ENCODE results near the gene CEACAM6. TPM values are rescaled to one million over a fixed set of nuclear protein-coding genes. Genes with fewer than 3 reads are reported as not detected.

CEACAM6 gene
- total RNA-seq, 1 experiment from 2014 or later: 0.21 TPM

- Histone ChIP-seq H3K4me3 (ENCODE audit: low read depth in 2 of 2, low read length in 2 of 2) (no peak overlapping the region), H3K36me3 (ENCODE audit: control insufficient read depth, insufficient read depth, low read length) (no peaks in the 10 kb centered on the region), H3K9me3 (ENCODE audit: control insufficient read depth, insufficient read depth, low read depth, low read length) (no peaks in the 10 kb centered on the region), H3K4me1 (ENCODE audit: control insufficient read depth, insufficient read depth, low read length) (no peaks in the 10 kb centered on the region), H3K27ac (ENCODE audit: low read length) (no peak overlapping the region), H3K27me3 (ENCODE audit: control insufficient read depth, insufficient read depth, low read length) (no peaks in the 10 kb centered on the region; the same call in 1 of the 2 replicates)
- no peak for TF ChIP-seq POLR2AphosphoS5 (IDR thresholded peaks at IDR 0.05; ENCODE audit: low read depth, low read length)
- TF ChIP-seq SIN3A (IDR thresholded peaks at IDR 0.05; ENCODE audit: borderline replicate concordance, insufficient read depth, low read depth, low read length): no peak
- no peak for TF ChIP-seq CTCF (IDR thresholded peaks at IDR 0.05)
- no peak for TF ChIP-seq REST (IDR thresholded peaks at IDR 0.05; ENCODE audit: insufficient read depth in 1 of 2, low read depth in 2 of 2, low read length in 1 of 2)
- ChIA-PET CTCF (interaction anchor here (1.0 to 2.0 kb wide), 2 partner anchors 39 to 104 kb away, joined by 3 to 11 read pairs; no protein-coding TSS in a partner anchor), POLR2A (no interaction called here)
- intact Hi-C loops (cut with micrococcal nuclease; ENCODE audit: unreplicated experiment): loop anchor here (2.0 to 5.0 kb wide), 2 partner anchors 39 to 103 kb away; no protein-coding TSS in a partner anchor
- no peak for DNase-seq (ENCODE audit: low read depth, low spot score)
- in situ Hi-C loops (cut with HindIII; ENCODE audit: low pct_unique_long_range_greater_than_20kb, low sequenced_read_pairs): no loop called here
- no TSS peak for BruUV-seq (replicated peaks)
- no peak for ATAC-seq
Measured at GRCh38 chr19:41745756-41746155, 9.6 kb upstream of the CEACAM6 start.

GRCh38 chr19:41746593-41747227 lies 8.6 kb upstream of the CEACAM6 start:
- Histone ChIP-seq H3K4me1 (ENCODE audit: control insufficient read depth, insufficient read depth, low read length) (no peaks in the 10 kb centered on the region), H3K27me3 (ENCODE audit: control insufficient read depth, insufficient read depth, low read length) (no peaks in the 10 kb centered on the region; the same call in 1 of the 2 replicates), H3K4me3 (ENCODE audit: low read depth in 2 of 2, low read length in 2 of 2) (no peak overlapping the region), H3K36me3 (ENCODE audit: control insufficient read depth, insufficient read depth, low read length) (no peaks in the 10 kb centered on the region), H3K27ac (ENCODE audit: low read length) (no peak overlapping the region), H3K9me3 (ENCODE audit: control insufficient read depth, insufficient read depth, low read depth, low read length) (no peaks in the 10 kb centered on the region)
- peak; percentile 96 for ATAC-seq
- in situ Hi-C loops (cut with HindIII; ENCODE audit: low pct_unique_long_range_greater_than_20kb, low sequenced_read_pairs): no loop called here
- ChIA-PET POLR2A (interaction anchor here (0.6 kb wide), 1 partner anchor 26 kb away, joined by 4 read pairs; no protein-coding TSS in a partner anchor), CTCF (interaction anchor here (2.0 kb wide), 1 partner anchor 40 kb away, joined by 11 read pairs; no protein-coding TSS in a partner anchor)
- intact Hi-C loops (cut with micrococcal nuclease; ENCODE audit: unreplicated experiment): loop anchor here (2.0 to 5.0 kb wide), 2 partner anchors 40 to 104 kb away; no protein-coding TSS in a partner anchor
- no peak for DNase-seq (ENCODE audit: low read depth, low spot score)
- TF ChIP-seq CTCF (IDR thresholded peaks at IDR 0.05) (peak; percentile 80), TCF7L2 (IDR thresholded peaks at IDR 0.05; ENCODE audit: low read depth, low read length) (no peak)
- BruUV-seq (replicated peaks): no TSS peak
